SK-N-SH (cell line): ENCODE data around the gene CREG1. TPM values are rescaled to one million over a fixed set of nuclear protein-coding genes. Genes with fewer than 3 reads are reported as not detected.

Source experiments
- CTCF ChIA-PET: fragments of 300-600, 350-600 bp; formaldehyde crosslinking; extraction: SDS; loops from one replicate; lab custom pipeline; 2021; lab: Yijun Ruan, JAX
- POLR2A ChIA-PET: fragments of 350-600 bp; sonication (Branson Sonifier 250); formaldehyde crosslinking; extraction: SDS; loops from one replicate; lab custom pipeline; 2020; ENCODE audit warnings: antibody characterized with exemption, inconsistent platforms; lab: Yijun Ruan, JAX
- DNase-seq: peaks from one replicate; pipeline ENCODE4 v3.0.0; 2012
- H2AFZ ChIP-seq: fragments of 200-600 bp; sonication (generic); 2 replicates; pipeline ENCODE4 v1.8.1; 2016; ENCODE audit warnings: antibody characterized with exemption, mild to moderate bottlenecking, low read depth
- H3F3A ChIP-seq: fragments of 200-600 bp; sonication (generic); replicated peaks from 2 replicates; pipeline ENCODE3; 2016; ENCODE audit warnings: antibody characterized with exemption, mild to moderate bottlenecking; ENCODE audit not compliant: insufficient read depth
- H3K27ac ChIP-seq, 2 experiments: fragments of 200-500 bp in 1 of 2; fragments of 200-600 bp in 1 of 2; sonication (Bioruptor generic) in 1 of 2; sonication (generic), shearing (Covaris generic) in 1 of 2; 2 replicates each; pipeline versions ENCODE4 v1.5.1 to v1.6.1; 2014 to 2016; ENCODE audit warnings: low read depth in 2 of 2, inconsistent platforms in 1 of 2, low read length in 1 of 2, mild to moderate bottlenecking in 1 of 2, mixed read lengths in 1 of 2
- H3K27me3 ChIP-seq: fragments of 200-600 bp; sonication (generic), shearing (Covaris generic); 2 replicates; pipeline ENCODE4 v1.6.1; 2016; ENCODE audit warnings: mixed run types; ENCODE audit not compliant: insufficient read depth
- H3K36me3 ChIP-seq, 2 experiments: fragments of 200-500 bp in 1 of 2; fragments of 200-600 bp in 1 of 2; sonication (Bioruptor generic) in 1 of 2; sonication (generic) in 1 of 2; replicated peaks in 1 of 2; 2 replicates each; pipeline versions ENCODE3 to v1.5.1; 2014 to 2016; ENCODE audit warnings: low read length in 1 of 2, mild to moderate bottlenecking in 1 of 2; ENCODE audit not compliant: insufficient read depth in 2 of 2, control insufficient read depth in 1 of 2
- H3K4me1 ChIP-seq, 2 experiments: fragments of 200-500 bp in 1 of 2; fragments of 200-600 bp in 1 of 2; sonication (Bioruptor generic) in 1 of 2; sonication (generic), shearing (Covaris generic) in 1 of 2; 2 replicates each; pipeline versions ENCODE4 v1.5.1 to v1.6.1; 2014 to 2016; ENCODE audit warnings: low read depth in 1 of 2, low read length in 1 of 2, mixed run types in 1 of 2; ENCODE audit not compliant: insufficient read depth in 2 of 2, control insufficient read depth in 1 of 2
- H3K4me2 ChIP-seq: fragments of 200-600 bp; sonication (generic), shearing (Covaris generic); 2 replicates; pipeline ENCODE4 v1.6.1; 2017; ENCODE audit warnings: mixed run types
- H3K4me3 ChIP-seq, 2 experiments: fragments of 200-500 bp in 1 of 2; fragments of 200-600 bp in 1 of 2; sonication (Bioruptor generic) in 1 of 2; sonication (generic), shearing (Covaris generic) in 1 of 2; 2 replicates each; pipeline versions ENCODE4 v1.5.1 to v1.8.1; 2014 to 2016; ENCODE audit warnings: low read depth in 2 of 2, inconsistent platforms in 1 of 2, low read length in 1 of 2, mild to moderate bottlenecking in 1 of 2, mixed read lengths in 1 of 2, moderate library complexity in 1 of 2
- H3K79me2 ChIP-seq: fragments of 200-600 bp; sonication (generic); 2 replicates; pipeline ENCODE4 v1.8.1; 2017; ENCODE audit warnings: mild to moderate bottlenecking; ENCODE audit not compliant: insufficient read depth
- H3K9ac ChIP-seq: fragments of 200-600 bp; sonication (generic); 2 replicates; pipeline ENCODE4 v1.6.1; 2017; ENCODE audit warnings: mixed run types
- H3K9me2 ChIP-seq: fragments of 200-600 bp; sonication (generic); 2 replicates; pipeline ENCODE4 v1.6.1; 2017; ENCODE audit warnings: mixed run types
- H3K9me3 ChIP-seq: fragments of 200-600 bp; sonication (generic); 2 replicates; pipeline ENCODE4 v1.6.1; 2017; ENCODE audit warnings: mixed run types, mild to moderate bottlenecking, moderate library complexity
- H4K20me1 ChIP-seq: fragments of 200-600 bp; sonication (generic); 2 replicates; pipeline ENCODE4 v1.6.1; 2017; ENCODE audit warnings: mild to moderate bottlenecking, mixed run types; ENCODE audit not compliant: insufficient read depth
- CHD2 ChIP-seq: fragments of 150-350 bp; IDR thresholded peaks from 2 replicates; pipeline ENCODE4 v1.6.1; 2018; ENCODE audit warnings: low read length; ENCODE audit not compliant: partially characterized antibody
- CTCF ChIP-seq: fragments of 200-600 bp; sonication (generic); IDR thresholded peaks from 2 replicates; pipeline ENCODE4 v1.6.1; 2017; ENCODE audit warnings: antibody characterized with exemption, mild to moderate bottlenecking, moderate library complexity
- EZH2phosphoT487 ChIP-seq: fragments of 200-600 bp; sonication (generic); IDR thresholded peaks from 2 replicates; pipeline ENCODE4 v1.6.1; 2017; ENCODE audit warnings: low read depth, mixed run types, mild to moderate bottlenecking, antibody characterized with exemption, moderate library complexity, borderline replicate concordance
- GABPA ChIP-seq: IDR thresholded peaks from 2 replicates; pipeline ENCODE4 v1.4.0; 2012; ENCODE audit warnings: low read depth, mild to moderate bottlenecking
- IRF3 ChIP-seq: fragments of 150-350 bp; IDR thresholded peaks from 2 replicates; pipeline ENCODE4 v1.6.1; 2016; ENCODE audit warnings: mild to moderate bottlenecking, low read depth, low read length
- MAX ChIP-seq: IDR thresholded peaks from 2 replicates; pipeline ENCODE4 v1.4.0; 2012; ENCODE audit warnings: low read depth
- NRF1 ChIP-seq: IDR thresholded peaks from 2 replicates; pipeline ENCODE4 v1.6.1; 2012; ENCODE audit warnings: low read depth, mild to moderate bottlenecking, low read length
- PBX3 ChIP-seq: IDR thresholded peaks from 2 replicates; pipeline ENCODE4; 2012
- RAD21 ChIP-seq: IDR thresholded peaks from 2 replicates; pipeline ENCODE4 v1.6.1; 2012; ENCODE audit warnings: mild to moderate bottlenecking, low read length
- RCOR1 ChIP-seq: fragments of 150-350 bp; IDR thresholded peaks from 2 replicates; pipeline ENCODE4 v1.6.1; 2017; ENCODE audit warnings: antibody characterized with exemption, low read length
- REST ChIP-seq: IDR thresholded peaks from 2 replicates; pipeline ENCODE4 v1.6.1; 2012; ENCODE audit warnings: mild to moderate bottlenecking, low read depth, low read length, moderate library complexity
- RFX5 ChIP-seq: IDR thresholded peaks from 2 replicates; pipeline ENCODE4 v1.6.1; 2012; ENCODE audit warnings: mild to moderate bottlenecking, improper control_type of control experiment, low read length
- RXRA ChIP-seq: IDR thresholded peaks from 2 replicates; pipeline ENCODE4 v1.4.0; 2012; ENCODE audit warnings: low read depth, mild to moderate bottlenecking, borderline replicate concordance
- SMC3 ChIP-seq: IDR thresholded peaks from 2 replicates; pipeline ENCODE4 v1.6.1; 2012; ENCODE audit warnings: low read depth, low read length, improper control_type of control experiment
- TAF1 ChIP-seq: IDR thresholded peaks from 2 replicates; pipeline ENCODE4 v1.6.1; 2012; ENCODE audit warnings: low read depth, mild to moderate bottlenecking, low read length, moderate library complexity, borderline replicate concordance
- TCF12 ChIP-seq: IDR thresholded peaks from 2 replicates; pipeline ENCODE4 v1.4.0; 2012
- TEAD4 ChIP-seq: IDR thresholded peaks from 2 replicates; pipeline ENCODE4 v1.4.0; 2012; ENCODE audit warnings: mild to moderate bottlenecking, borderline replicate concordance; ENCODE audit not compliant: insufficient read depth
- USF1 ChIP-seq: IDR thresholded peaks from 2 replicates; pipeline ENCODE4 v1.4.0; 2012; ENCODE audit warnings: low read depth, borderline replicate concordance
- YY1 ChIP-seq: IDR thresholded peaks from 2 replicates; pipeline ENCODE4 v1.4.0; 2012; ENCODE audit warnings: low read depth, mild to moderate bottlenecking
- WGBS: methylation state at CpG from one replicate; pipeline ENCODE4 v1.1.6; 2017; ENCODE audit warnings: low lambda C conversion rate; 5-methylcytosine and 5-hydroxymethylcytosine counted together
- polyA plus RNA-seq, 3 experiments: library from polyadenylated mRNA; depleted of rRNA; stranded (reverse); fragments of >200 nt; gene quantifications; 2 replicates each; pipeline ENCODE4 v1.2.3, GENCODE V29; 2012

The CREG1 gene
- polyA plus RNA-seq, 1 of the 3 experiments (the other 2 are of a cell fraction): 26.1 TPM

GRCh38 chr1:167522246-167522645 lies 31.3 kb downstream of the CREG1 start:
- H3K9me3 ChIP-seq: no peaks in the 10 kb centered on the region
- H3K27ac ChIP-seq: no peak overlapping the region
- no peak overlapping the region for H3K4me2 ChIP-seq
- H3K79me2 ChIP-seq: no peaks in the 10 kb centered on the region
- ChIA-PET POLR2A (no interaction called here), CTCF (no interaction called here)
- no peaks in the 10 kb centered on the region for H4K20me1 ChIP-seq
- TF ChIP-seq NRF1: no peak
- no peak for TF ChIP-seq SMC3
- TF ChIP-seq RAD21: no peak
- no peak for TF ChIP-seq YY1
- no peak for TF ChIP-seq TAF1
- TF ChIP-seq TCF12: no peak
- no peak for TF ChIP-seq CTCF
- TF ChIP-seq TEAD4: no peak
- TF ChIP-seq RCOR1: no peak
- no peak for TF ChIP-seq PBX3
- no peak for TF ChIP-seq RXRA
- no peak for TF ChIP-seq MAX
- no peak for TF ChIP-seq EZH2phosphoT487
- no peak for TF ChIP-seq GABPA
- no peak for TF ChIP-seq CHD2
- no peak for TF ChIP-seq IRF3
- TF ChIP-seq USF1: no peak
- TF ChIP-seq RFX5: no peak
- TF ChIP-seq REST: no peak
- no peaks in the 10 kb centered on the region for H3K36me3 ChIP-seq
- H3K27me3 ChIP-seq: no peaks in the 10 kb centered on the region; the same call in 1 of the 2 replicates
- H3K9me2 ChIP-seq: 0 out of 2 replicates have a peak, but pooled peaks cover 4% of the 10 kb centered on the region
- WGBS: 54% methylated on average over 5 of the region's 5 CpGs
- no peak overlapping the region for H2AFZ ChIP-seq
- DNase-seq: no peak
- no peak overlapping the region for H3K9ac ChIP-seq
- no peaks in the 10 kb centered on the region for H3F3A ChIP-seq
- no peaks in the 10 kb centered on the region for H3K4me1 ChIP-seq
- H3K4me3 ChIP-seq: no peak overlapping the region
